H9 (cell line): ENCODE measurements around the gene RPL23. TPM values are rescaled to one million over a fixed set of nuclear protein-coding genes. Genes with fewer than 3 reads are reported as not detected.
A peak's percentile ranks its signal among the peaks of the same experiment; 100 is the strongest.

Experiments
- DNase-seq: peaks from one replicate; pipeline ENCODE4 v3.0.0-alpha.2; 2017
- H2AFZ ChIP-seq: one replicate; pipeline ENCODE4 v1.6.1; 2013; ENCODE audit warnings: mild to moderate bottlenecking, low read length, control low read depth, moderate library complexity
- H2AK5ac ChIP-seq: 2 replicates; pipeline ENCODE4 v1.6.1; 2013; ENCODE audit warnings: low read length, control low read depth, mixed read lengths; ENCODE audit not compliant: insufficient read length
- H2BK120ac ChIP-seq: one replicate; pipeline ENCODE4 v1.6.1; 2013; ENCODE audit warnings: low read depth, mild to moderate bottlenecking, low read length, control low read depth, inconsistent platforms; ENCODE audit not compliant: poor library complexity, severe bottlenecking
- H2BK12ac ChIP-seq: 2 replicates; pipeline ENCODE4 v1.6.1; 2013; ENCODE audit warnings: low read length, control low read depth, mixed read lengths, low read depth; ENCODE audit not compliant: insufficient read length
- H2BK15ac ChIP-seq: 2 replicates; pipeline ENCODE4 v1.6.1; 2013; ENCODE audit warnings: low read depth, low read length, control low read depth
- H2BK20ac ChIP-seq: one replicate; pipeline ENCODE4 v1.6.1; 2013; ENCODE audit warnings: low read depth, mild to moderate bottlenecking, low read length, control low read depth, inconsistent platforms; ENCODE audit not compliant: poor library complexity, severe bottlenecking
- H2BK5ac ChIP-seq: 2 replicates; pipeline ENCODE4 v1.6.1; 2013; ENCODE audit warnings: low read length, control low read depth, mixed read lengths; ENCODE audit not compliant: insufficient read length
- H3K14ac ChIP-seq: 2 replicates; pipeline ENCODE4 v1.6.1; 2013; ENCODE audit warnings: low read length, control low read depth; ENCODE audit not compliant: insufficient read depth
- H3K18ac ChIP-seq: 2 replicates; pipeline ENCODE4 v1.6.1; 2013; ENCODE audit warnings: low read depth, mild to moderate bottlenecking, mixed read lengths, low read length, control low read depth; ENCODE audit not compliant: insufficient read length
- H3K23ac ChIP-seq: 2 replicates; pipeline ENCODE4 v1.6.1; 2013; ENCODE audit warnings: low read length, control low read depth, mixed read lengths, low read depth; ENCODE audit not compliant: insufficient read length
- H3K23me2 ChIP-seq: 2 replicates; pipeline ENCODE4 v1.6.1; 2013; ENCODE audit warnings: low read depth, mild to moderate bottlenecking, mixed read lengths, low read length, control low read depth; ENCODE audit not compliant: insufficient read length, poor library complexity, severe bottlenecking
- H3K27ac ChIP-seq: 2 replicates; pipeline ENCODE4 v1.5.1; 2013; ENCODE audit warnings: low read length, control low read depth, mixed read lengths, low read depth; ENCODE audit not compliant: insufficient read length
- H3K27me3 ChIP-seq: 2 replicates; pipeline ENCODE4 v1.6.1; 2013; ENCODE audit warnings: low read length, control low read depth, inconsistent platforms; ENCODE audit not compliant: insufficient read depth
- H3K4ac ChIP-seq: 2 replicates; pipeline ENCODE4 v1.6.1; 2013; ENCODE audit warnings: low read depth, mild to moderate bottlenecking, control low read depth, inconsistent platforms, low read length, moderate library complexity
- H3K4me1 ChIP-seq: 2 replicates; pipeline ENCODE4 v1.6.1; 2013; ENCODE audit warnings: low read length, control low read depth, inconsistent platforms; ENCODE audit not compliant: insufficient read depth
- H3K4me2 ChIP-seq: 2 replicates; pipeline ENCODE4 v1.6.1; 2013; ENCODE audit warnings: low read length, control low read depth, mixed read lengths; ENCODE audit not compliant: insufficient read length, insufficient read depth
- H3K56ac ChIP-seq: 2 replicates; pipeline ENCODE4 v1.6.1; 2013; ENCODE audit warnings: low read depth, mild to moderate bottlenecking, mixed read lengths, low read length, control low read depth; ENCODE audit not compliant: insufficient read length
- H3K79me1 ChIP-seq: 2 replicates; pipeline ENCODE4 v1.6.1; 2013; ENCODE audit warnings: low read depth, mild to moderate bottlenecking, moderate library complexity, low read length, control low read depth, inconsistent platforms; ENCODE audit not compliant: insufficient read depth, poor library complexity, severe bottlenecking
- H3K79me2 ChIP-seq: 2 replicates; pipeline ENCODE4 v1.6.1; 2013; ENCODE audit warnings: low read length, control low read depth, inconsistent platforms; ENCODE audit not compliant: insufficient read depth
- H3K9ac ChIP-seq: 2 replicates; pipeline ENCODE4 v1.6.1; 2013; ENCODE audit warnings: low read length, control low read depth, mixed read lengths; ENCODE audit not compliant: insufficient read length; ENCODE audit errors: extremely low read depth
- H3K9me3 ChIP-seq: one replicate; pipeline ENCODE4 v1.6.1; 2013; ENCODE audit warnings: low read depth, low read length, inconsistent platforms; ENCODE audit not compliant: control insufficient read depth
- H3T11ph ChIP-seq: one replicate; pipeline ENCODE4 v1.6.1; 2013; ENCODE audit warnings: mild to moderate bottlenecking, low read length, control low read depth, inconsistent platforms
- H4K20me1 ChIP-seq: one replicate; pipeline ENCODE4 v1.6.1; 2013; ENCODE audit not compliant: control insufficient read depth, insufficient read length, insufficient read depth
- H4K5ac ChIP-seq: 2 replicates; pipeline ENCODE4 v1.6.1; 2013; ENCODE audit warnings: low read depth, mild to moderate bottlenecking, mixed read lengths, low read length, control low read depth; ENCODE audit not compliant: insufficient read length
- H4K8ac ChIP-seq: replicated peaks from 2 replicates; pipeline ENCODE4 v1.6.1; 2013; ENCODE audit warnings: low read length, control low read depth, mixed read lengths, low read depth; ENCODE audit not compliant: insufficient read length
- H4K91ac ChIP-seq: 2 replicates; pipeline ENCODE4 v1.6.1; 2013; ENCODE audit warnings: low read depth, mild to moderate bottlenecking, moderate library complexity, mixed read lengths, low read length, control low read depth; ENCODE audit not compliant: insufficient read length
- H3K27ac Mint-ChIP-seq, 3 experiments: 2 replicates in 2 of 3; 3 replicates in 1 of 3; pipeline ENCODE4 v1.8.0; 2020 to 2021; ENCODE audit warnings: mixed read lengths in 3 of 3, mild to moderate bottlenecking in 1 of 3, moderate library complexity in 1 of 3
- H3K27me3 Mint-ChIP-seq: 2 replicates; pipeline ENCODE4 v1.8.0; 2021; ENCODE audit warnings: low read depth, mild to moderate bottlenecking, moderate library complexity, mixed read lengths
- H3K36me3 Mint-ChIP-seq, 3 experiments: 2 replicates in 2 of 3; 3 replicates in 1 of 3; pipeline ENCODE4 v1.8.0; 2020 to 2021; ENCODE audit warnings: low read depth in 3 of 3, mixed read lengths in 3 of 3; ENCODE audit not compliant: insufficient read depth in 1 of 3
- H3K4me1 Mint-ChIP-seq, 2 experiments: 2 replicates each; pipeline ENCODE4 v1.8.0; 2020; ENCODE audit warnings: mixed read lengths in 2 of 2
- H3K4me3 Mint-ChIP-seq, 2 experiments: 2 replicates in 1 of 2; 3 replicates in 1 of 2; pipeline ENCODE4 v1.8.0; 2020 to 2021; ENCODE audit warnings: mild to moderate bottlenecking in 2 of 2, mixed read lengths in 2 of 2, moderate library complexity in 1 of 2
- H3K9me3 Mint-ChIP-seq, 2 experiments: 2 replicates in 1 of 2; 3 replicates in 1 of 2; pipeline ENCODE4 v1.8.0; 2020; ENCODE audit warnings: mild to moderate bottlenecking in 2 of 2, mixed read lengths in 2 of 2, moderate library complexity in 1 of 2
- WGBS: extraction: QIAGEN DNeasy Blood & Tissue Kit; methylation state at CpG from one replicate; pipeline ENCODE4 v1.1.7; 2013; ENCODE audit warnings: missing lambda C conversion rate, low lambda C conversion rate, mixed read lengths; ENCODE audit not compliant: insufficient read length; ENCODE audit errors: extremely low coverage; 5-methylcytosine and 5-hydroxymethylcytosine counted together
- total RNA-seq: library from RNA; stranded (reverse); gene quantifications from 2 replicates; pipeline ENCODE4 v1.2.1, GENCODE V29; 2021
- TF ChIP-seq, protein P1 (sequence below): fragments of 200-600 bp; sonication (generic); conservative IDR thresholded peaks from 3 replicates; pipeline ENCODE4 v1.8.0; 2021; ENCODE audit warnings: antibody characterized with exemption, mild to moderate bottlenecking

The RPL23 gene
- total RNA-seq, 1 experiment from 2014 or later = 2,084 TPM

DNA sequence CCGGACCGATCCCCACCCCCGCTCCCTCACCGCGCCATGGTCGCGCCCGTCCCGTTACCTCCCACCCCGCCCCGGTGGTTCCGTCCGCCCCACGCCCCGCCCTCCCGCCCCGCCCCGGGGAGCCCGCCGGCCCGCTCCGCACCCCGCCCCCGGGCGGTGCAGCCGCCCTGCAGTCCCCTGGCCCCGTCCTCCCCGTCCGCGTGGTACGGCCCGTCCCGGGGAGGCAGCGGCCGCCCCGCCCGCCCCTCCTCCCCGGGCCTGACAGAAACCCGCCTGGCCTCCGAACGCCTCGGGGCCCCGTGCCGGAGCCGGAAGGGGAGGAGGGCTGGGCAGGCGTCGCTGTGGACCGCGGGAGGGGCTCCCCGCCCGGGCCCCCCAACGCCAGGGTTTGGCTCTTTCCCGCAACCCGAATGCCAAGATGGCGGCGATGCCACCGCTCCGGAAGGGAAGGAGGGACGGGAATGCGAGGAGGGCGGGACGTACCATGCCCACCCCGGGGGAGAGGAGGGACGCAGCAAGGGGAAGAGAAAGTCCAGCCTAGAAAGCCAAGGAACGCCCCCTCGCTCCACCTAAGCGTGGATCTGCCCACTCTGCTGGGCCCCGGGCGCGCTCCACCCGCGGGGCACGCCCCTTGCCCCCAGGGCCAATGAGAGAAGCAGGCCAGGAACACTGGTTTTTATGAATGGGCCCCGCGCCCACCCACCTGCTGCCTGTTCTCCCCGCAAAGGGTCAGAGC lies 53.9 kb downstream of the RPL23 start, which contains the start of gene PIP4K2B:
PIP4K2B (minus strand) TSS at position 56 of the 736 bp plus-strand sequence. CDS start 132 bp downstream, outside the sequence.
- H3K18ac ChIP-seq = peak within 1 kb of the TSS; percentile 65
- Mint-ChIP-seq H3K4me1 (peaks cover 25 to 28% of the 10 kb centered on the region in 2 experiments), H3K27ac (peak within 1 kb of the TSS; percentile 88 to 95 (median 95)), H3K9me3 (peaks cover 0 to 3% of the 10 kb centered on the region in 2 experiments; a peak in 1 of 5 replicates), H3K36me3 (peaks cover 23 to 55% (median 40%) of the 10 kb centered on the region in 3 experiments), H3K4me3 (peak within 1 kb of the TSS; percentile 98 to 99), H3K27me3 (no peaks in the 10 kb centered on the region)
- H3K9ac ChIP-seq = peak within 1 kb of the TSS; percentile 67
- no peak within 1 kb of the TSS for H2BK120ac ChIP-seq
- H2BK5ac ChIP-seq = no peak within 1 kb of the TSS
- H2AK5ac ChIP-seq = no peak within 1 kb of the TSS
- H4K5ac ChIP-seq = no peak within 1 kb of the TSS
- peaks cover 26% of the 10 kb centered on the region; the same call in 1 of the 2 replicates for H3K79me2 ChIP-seq
- H3K79me1 ChIP-seq = no peaks in the 10 kb centered on the region
- H4K91ac ChIP-seq = no peak within 1 kb of the TSS
- H3K4me1 ChIP-seq = no peaks in the 10 kb centered on the region; the same call in 1 of the 2 replicates
- no peak within 1 kb of the TSS for H3K56ac ChIP-seq
- TF ChIP-seq, protein P1, sequence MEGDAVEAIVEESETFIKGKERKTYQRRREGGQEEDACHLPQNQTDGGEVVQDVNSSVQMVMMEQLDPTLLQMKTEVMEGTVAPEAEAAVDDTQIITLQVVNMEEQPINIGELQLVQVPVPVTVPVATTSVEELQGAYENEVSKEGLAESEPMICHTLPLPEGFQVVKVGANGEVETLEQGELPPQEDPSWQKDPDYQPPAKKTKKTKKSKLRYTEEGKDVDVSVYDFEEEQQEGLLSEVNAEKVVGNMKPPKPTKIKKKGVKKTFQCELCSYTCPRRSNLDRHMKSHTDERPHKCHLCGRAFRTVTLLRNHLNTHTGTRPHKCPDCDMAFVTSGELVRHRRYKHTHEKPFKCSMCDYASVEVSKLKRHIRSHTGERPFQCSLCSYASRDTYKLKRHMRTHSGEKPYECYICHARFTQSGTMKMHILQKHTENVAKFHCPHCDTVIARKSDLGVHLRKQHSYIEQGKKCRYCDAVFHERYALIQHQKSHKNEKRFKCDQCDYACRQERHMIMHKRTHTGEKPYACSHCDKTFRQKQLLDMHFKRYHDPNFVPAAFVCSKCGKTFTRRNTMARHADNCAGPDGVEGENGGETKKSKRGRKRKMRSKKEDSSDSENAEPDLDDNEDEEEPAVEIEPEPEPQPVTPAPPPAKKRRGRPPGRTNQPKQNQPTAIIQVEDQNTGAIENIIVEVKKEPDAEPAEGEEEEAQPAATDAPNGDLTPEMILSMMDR = no peak
- H4K8ac ChIP-seq = no peak within 1 kb of the TSS
- no peaks in the 10 kb centered on the region for H4K20me1 ChIP-seq
- H2BK15ac ChIP-seq = no peak within 1 kb of the TSS
- no peaks in the 10 kb centered on the region for H3K27me3 ChIP-seq
- H2BK20ac ChIP-seq = no peak within 1 kb of the TSS
- peaks cover 5% of the 10 kb centered on the region for H3K23me2 ChIP-seq
- no peaks in the 10 kb centered on the region for H3K9me3 ChIP-seq
- no peak within 1 kb of the TSS for H2AFZ ChIP-seq
- H3K4ac ChIP-seq = no peak within 1 kb of the TSS
- WGBS = no CpG with 5 or more reads among the region's 76 CpGs
- peak; percentile 99 for DNase-seq
- H2BK12ac ChIP-seq = no peak within 1 kb of the TSS
- H3K27ac ChIP-seq = no peak within 1 kb of the TSS
- no peak within 1 kb of the TSS for H3K23ac ChIP-seq
- no peak within 1 kb of the TSS for H3T11ph ChIP-seq
- peak within 1 kb of the TSS; percentile 82 for H3K14ac ChIP-seq
- peak within 1 kb of the TSS; percentile 90 for H3K4me2 ChIP-seq
